K562 (cell line): ENCODE data around the gene PSMC3IP. TPM values are rescaled to one million over a fixed set of nuclear protein-coding genes. Genes with fewer than 3 reads are reported as not detected.
A peak's percentile ranks its signal among the peaks of the same experiment; 100 is the strongest.

ENCODE experiments used
- ARID1B ChIP-seq: fragments of 450-650 bp; IDR thresholded peaks from 2 replicates; pipeline ENCODE4 v1.6.1; 2016; ENCODE audit warnings: antibody characterized with exemption, mild to moderate bottlenecking, inconsistent platforms
- ARID3B ChIP-seq: fragments of 250-450 bp; sonication (Bioruptor Pico); IDR thresholded peaks from 2 replicates; pipeline ENCODE4 v1.4.0; 2020; ENCODE audit warnings: borderline replicate concordance
- CBX1 ChIP-seq: sonication (generic); IDR thresholded peaks from 2 replicates; pipeline ENCODE4 v1.6.1; 2016; ENCODE audit warnings: antibody characterized with exemption, low read depth, mild to moderate bottlenecking
- COPS2 ChIP-seq: fragments of 450-650 bp; conservative IDR thresholded peaks from 2 replicates; pipeline ENCODE4 v1.6.1; 2016; ENCODE audit warnings: mild to moderate bottlenecking, moderate library complexity
- ELK1 ChIP-seq: sonication (generic); formaldehyde crosslinking; IDR thresholded peaks from 2 replicates; pipeline ENCODE4 v1.8.1; 2022; ENCODE audit warnings: missing genetic modification reagents
- EP300 ChIP-seq: IDR thresholded peaks from 2 replicates; pipeline ENCODE4 v1.6.1; 2012; ENCODE audit warnings: low read length, improper control_type of control experiment
- FOXM1 ChIP-seq, 2 experiments: fragments of 450-650 bp in 1 of 2; sonication (generic) in 1 of 2; formaldehyde crosslinking in 1 of 2; IDR thresholded peaks; 2 replicates each; pipeline versions ENCODE4 v1.6.1 to v1.9.0; 2017 to 2022; ENCODE audit warnings: low read depth in 2 of 2, mild to moderate bottlenecking in 2 of 2, missing genetic modification reagents in 1 of 2, moderate library complexity in 1 of 2
- HDAC6 ChIP-seq: IDR thresholded peaks from 2 replicates; pipeline ENCODE4 v1.6.1; 2012; ENCODE audit warnings: low read depth, mild to moderate bottlenecking, control low read depth, inconsistent platforms, low read length, moderate library complexity
- IRF9 ChIP-seq: fragments of 450-650 bp; IDR thresholded peaks from 2 replicates; pipeline ENCODE4 v1.6.1; 2016; ENCODE audit warnings: missing biosample characterization, missing genetic modification characterization
- NR2C1 ChIP-seq, 2 experiments: fragments of 450-650 bp; IDR thresholded peaks; 2 replicates each; pipeline ENCODE4 v1.6.1; 2017; ENCODE audit warnings: mild to moderate bottlenecking in 2 of 2, antibody characterized with exemption in 1 of 2, inconsistent platforms in 1 of 2, missing compliant biosample characterization in 1 of 2, missing genetic modification characterization in 1 of 2
- SIRT6 ChIP-seq: IDR thresholded peaks from one replicate; pipeline ENCODE4 v1.6.1; 2012; ENCODE audit warnings: low read depth, mild to moderate bottlenecking, control low read depth, inconsistent platforms, low read length, moderate library complexity
- TBP ChIP-seq: optimal IDR thresholded peaks from 2 replicates; pipeline ENCODE3; 2011; ENCODE audit warnings: low read depth, low read length, improper control_type of control experiment
- TCF3 ChIP-seq: sonication (generic); formaldehyde crosslinking; IDR thresholded peaks from 2 replicates; pipeline ENCODE4 v1.4.0; 2020; ENCODE audit warnings: mild to moderate bottlenecking, missing genetic modification reagents
- ZNF133 ChIP-seq: fragments of 250-450 bp; sonication (Bioruptor Pico); IDR thresholded peaks from 2 replicates; pipeline ENCODE4 v1.4.0; 2020; ENCODE audit warnings: mild to moderate bottlenecking
- ZNF143 ChIP-seq: sonication (generic); formaldehyde crosslinking; IDR thresholded peaks from 2 replicates; pipeline ENCODE4 v1.9.0; 2022; ENCODE audit warnings: mild to moderate bottlenecking, missing genetic modification reagents
- ZNF76 ChIP-seq: fragments of 250-450 bp; sonication (Bioruptor Pico); IDR thresholded peaks from 2 replicates; pipeline ENCODE4 v1.4.0; 2020; ENCODE audit warnings: mild to moderate bottlenecking, moderate library complexity, borderline replicate concordance
- polyA plus RNA-seq, 8 experiments: library from polyadenylated mRNA; depleted of rRNA in 4 of 8; stranded (reverse) in 5 of 8; unstranded in 3 of 8; fragments of >200 nt; fragmentation: Nextera tagmentation in 2 of 8; fragmentation: Illumina TruSeq in 1 of 8; extraction: Ambion mirVana in 2 of 8; extraction: Trizol in 1 of 8; gene quantifications; 2 replicates each; pipeline versions ENCODE4 v1.2.1 to v1.2.3, GENCODE V29; 2011 to 2014; ENCODE audit warnings: inconsistent platforms in 1 of 8, missing spikeins in 1 of 8
- total RNA-seq, 7 experiments: library from RNA; depleted of rRNA in 6 of 7; stranded (reverse); fragments of >200 nt in 6 of 7; fragmentation: Illumina TruSeq in 2 of 7; extraction: Trizol in 2 of 7; gene quantifications; 2 replicates each; pipeline versions ENCODE4 v1.2.1 to v1.2.3, GENCODE V29; 2011 to 2021; ENCODE audit warnings: low replicate concordance in 1 of 7
- TF ChIP-seq, protein P1 (sequence below), 2 experiments: IDR thresholded peaks; 2 replicates each; pipeline ENCODE4 v1.6.1; 2012; ENCODE audit warnings: improper control_type of control experiment in 2 of 2, low read depth in 2 of 2, low read length in 2 of 2, borderline replicate concordance in 1 of 2
- TF ChIP-seq, protein P2 (sequence below): sonication (generic); formaldehyde crosslinking; IDR thresholded peaks from 2 replicates; pipeline ENCODE4 v1.8.0; 2022; ENCODE audit warnings: mild to moderate bottlenecking, missing genetic modification reagents, borderline replicate concordance

The PSMC3IP gene
- total and polyA plus RNA-seq, 9 of the 15 experiments (the other 6 are each of a cell fraction or from before 2014, with no cell fraction given) = 13.8 to 65.6 (median 32.8) TPM

DNA sequence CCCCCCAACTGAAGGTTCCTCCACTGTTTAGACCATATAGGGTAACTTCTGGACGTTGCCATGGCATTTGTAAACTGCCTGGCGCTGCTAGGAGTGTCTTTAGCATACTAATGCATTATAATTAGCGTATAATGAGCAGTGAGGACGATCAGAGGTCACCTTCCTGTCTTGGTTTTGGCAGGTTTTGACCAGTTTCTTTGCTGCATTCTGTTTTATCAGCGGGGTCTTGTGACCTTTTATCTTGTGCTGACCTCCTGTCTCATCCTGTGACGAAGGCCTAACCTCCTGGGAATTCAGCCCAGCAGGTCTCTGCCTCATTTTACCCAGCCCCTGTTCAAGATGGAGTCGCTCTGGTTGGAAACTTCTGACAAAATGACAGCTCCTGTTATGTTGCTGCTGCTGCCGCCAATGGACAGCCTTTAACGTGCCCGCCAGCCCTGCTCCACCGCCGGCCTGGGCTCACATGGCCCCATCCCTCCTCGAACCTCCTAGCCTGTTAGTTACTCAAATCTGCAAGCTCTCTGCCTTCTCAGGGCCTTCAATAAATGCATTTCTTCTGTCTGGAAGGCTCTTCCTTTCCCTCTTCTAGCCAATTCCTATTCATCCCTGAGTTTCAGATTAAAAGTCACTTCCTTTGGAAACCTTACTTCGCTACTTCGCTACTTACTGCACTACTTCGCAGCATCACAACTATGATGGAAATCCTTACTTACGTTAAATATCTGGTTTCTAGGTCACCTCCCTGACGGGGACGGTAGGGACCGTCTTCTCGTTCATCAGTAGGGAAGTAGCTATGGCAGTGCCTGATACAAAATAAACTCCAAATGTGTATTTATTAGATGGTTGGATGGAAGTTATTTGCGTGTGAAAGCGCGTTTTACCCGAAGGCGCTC, 42.1 kb downstream of the PSMC3IP start (continued):
- no peak for TF ChIP-seq ARID1B
- TF ChIP-seq NR2C1 (IDR thresholded peaks at IDR 0.05) = no peak; the same call in 1 of the 2 replicates
- peak; percentile 93 for TF ChIP-seq NR2C1 (tag; IDR thresholded peaks at IDR 0.05)
- TF ChIP-seq COPS2 = no peak
- TF ChIP-seq SIRT6 = no peak
- TF ChIP-seq EP300 = no peak
- TF ChIP-seq ELK1 = no peak
- no peak for TF ChIP-seq FOXM1 (IDR thresholded peaks at IDR 0.05; ENCODE audit: low read depth)
- no peak for TF ChIP-seq FOXM1 (CRISPR knock-in tag; IDR thresholded peaks at IDR 0.05; ENCODE audit: low read depth)
- 0 out of 2 replicates have a peak, but pooled peaks have one; percentile 4 for TF ChIP-seq TCF3 (CRISPR knock-in tag)
- TF ChIP-seq, protein P1, sequence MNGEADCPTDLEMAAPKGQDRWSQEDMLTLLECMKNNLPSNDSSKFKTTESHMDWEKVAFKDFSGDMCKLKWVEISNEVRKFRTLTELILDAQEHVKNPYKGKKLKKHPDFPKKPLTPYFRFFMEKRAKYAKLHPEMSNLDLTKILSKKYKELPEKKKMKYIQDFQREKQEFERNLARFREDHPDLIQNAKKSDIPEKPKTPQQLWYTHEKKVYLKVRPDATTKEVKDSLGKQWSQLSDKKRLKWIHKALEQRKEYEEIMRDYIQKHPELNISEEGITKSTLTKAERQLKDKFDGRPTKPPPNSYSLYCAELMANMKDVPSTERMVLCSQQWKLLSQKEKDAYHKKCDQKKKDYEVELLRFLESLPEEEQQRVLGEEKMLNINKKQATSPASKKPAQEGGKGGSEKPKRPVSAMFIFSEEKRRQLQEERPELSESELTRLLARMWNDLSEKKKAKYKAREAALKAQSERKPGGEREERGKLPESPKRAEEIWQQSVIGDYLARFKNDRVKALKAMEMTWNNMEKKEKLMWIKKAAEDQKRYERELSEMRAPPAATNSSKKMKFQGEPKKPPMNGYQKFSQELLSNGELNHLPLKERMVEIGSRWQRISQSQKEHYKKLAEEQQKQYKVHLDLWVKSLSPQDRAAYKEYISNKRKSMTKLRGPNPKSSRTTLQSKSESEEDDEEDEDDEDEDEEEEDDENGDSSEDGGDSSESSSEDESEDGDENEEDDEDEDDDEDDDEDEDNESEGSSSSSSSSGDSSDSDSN (IDR thresholded peaks at IDR 0.05; ENCODE audit: borderline replicate concordance in 1 of 2, low read depth in 2 of 2, low read length in 2 of 2) = peak in 1 of 2 experiments; percentile 26; a peak in 1 of 4 replicates
- peak; percentile 94 for TF ChIP-seq ZNF133 (CRISPR knock-in tag)
- peak; percentile 91 for TF ChIP-seq IRF9 (tag)
- TF ChIP-seq HDAC6 = no peak
- TF ChIP-seq ZNF76 (CRISPR knock-in tag) = peak; percentile 99
- peak; percentile 95 for TF ChIP-seq ARID3B (CRISPR knock-in tag)
- TF ChIP-seq ZNF143 (CRISPR knock-in tag) = no peak
- TF ChIP-seq CBX1 = no peak
- no peak for TF ChIP-seq TBP
- TF ChIP-seq, protein P2, sequence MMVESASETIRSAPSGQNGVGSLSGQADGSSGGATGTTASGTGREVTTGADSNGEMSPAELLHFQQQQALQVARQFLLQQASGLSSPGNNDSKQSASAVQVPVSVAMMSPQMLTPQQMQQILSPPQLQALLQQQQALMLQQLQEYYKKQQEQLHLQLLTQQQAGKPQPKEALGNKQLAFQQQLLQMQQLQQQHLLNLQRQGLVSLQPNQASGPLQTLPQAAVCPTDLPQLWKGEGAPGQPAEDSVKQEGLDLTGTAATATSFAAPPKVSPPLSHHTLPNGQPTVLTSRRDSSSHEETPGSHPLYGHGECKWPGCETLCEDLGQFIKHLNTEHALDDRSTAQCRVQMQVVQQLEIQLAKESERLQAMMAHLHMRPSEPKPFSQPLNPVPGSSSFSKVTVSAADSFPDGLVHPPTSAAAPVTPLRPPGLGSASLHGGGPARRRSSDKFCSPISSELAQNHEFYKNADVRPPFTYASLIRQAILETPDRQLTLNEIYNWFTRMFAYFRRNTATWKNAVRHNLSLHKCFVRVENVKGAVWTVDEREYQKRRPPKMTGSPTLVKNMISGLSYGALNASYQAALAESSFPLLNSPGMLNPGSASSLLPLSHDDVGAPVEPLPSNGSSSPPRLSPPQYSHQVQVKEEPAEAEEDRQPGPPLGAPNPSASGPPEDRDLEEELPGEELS (CRISPR knock-in tag) = no peak
